SH-SY5Y (cell line): ENCODE data around the gene LRIT3.

Source experiments
- GATA2 ChIP-seq: IDR thresholded peaks from 2 replicates; pipeline ENCODE4 v1.6.1; 2011; ENCODE audit warnings: mild to moderate bottlenecking, low read depth, low read length
- GATA3 ChIP-seq: IDR thresholded peaks from 2 replicates; pipeline ENCODE4 v1.6.1; 2011; ENCODE audit warnings: low read depth, mild to moderate bottlenecking, low read length, moderate library complexity

DNA sequence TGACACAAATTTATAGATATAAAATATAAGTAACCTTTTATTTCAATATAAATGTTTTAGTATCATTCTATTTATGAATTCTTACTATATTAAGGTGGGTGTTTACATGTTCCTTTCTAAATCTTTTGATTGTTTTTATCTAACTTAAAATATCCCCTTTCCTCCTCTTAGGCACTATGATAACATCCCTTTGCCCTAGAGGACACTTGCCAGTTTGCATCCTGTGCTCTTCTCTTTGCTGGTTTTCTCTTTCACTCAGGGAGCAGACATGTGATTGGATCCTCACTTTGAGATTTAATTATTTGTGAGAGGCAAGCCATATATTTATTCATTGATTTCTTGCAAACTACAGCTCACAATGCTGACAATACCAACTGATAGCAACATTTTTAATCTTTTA, 16.2 kb downstream of the LRIT3 start:
- TF ChIP-seq GATA2 (no peak), GATA3 (no peak)
